ENCODE results near the gene RBM34.

The RBM34 gene

DNA sequence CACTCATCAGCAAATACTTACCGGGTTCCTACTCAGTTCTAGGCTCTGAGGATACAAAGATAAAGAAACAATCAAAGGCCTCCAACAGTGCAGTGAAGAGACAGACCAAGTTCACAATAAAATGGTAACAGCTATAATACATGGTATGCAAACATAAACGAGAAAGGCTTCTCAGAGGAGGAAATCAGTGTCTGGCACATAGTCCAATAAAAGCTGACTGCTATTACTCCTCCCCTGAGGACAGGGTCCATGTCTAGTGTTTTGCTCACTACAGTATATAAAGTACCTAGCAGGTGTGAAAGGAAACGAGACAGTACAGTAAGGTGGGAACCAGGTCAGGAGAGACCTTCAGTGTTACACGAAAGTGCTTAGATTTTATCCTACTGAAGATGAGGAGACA is 4.3 kb downstream of the RBM34 start:
- in situ Hi-C loops (cut with HindIII; ENCODE audit: low sequenced_read_pairs), result no loop called here
- no peak overlapping the region for H3K4me3 ChIP-seq (ENCODE audit: low read depth, low read length)
- TF ChIP-seq, protein P1, sequence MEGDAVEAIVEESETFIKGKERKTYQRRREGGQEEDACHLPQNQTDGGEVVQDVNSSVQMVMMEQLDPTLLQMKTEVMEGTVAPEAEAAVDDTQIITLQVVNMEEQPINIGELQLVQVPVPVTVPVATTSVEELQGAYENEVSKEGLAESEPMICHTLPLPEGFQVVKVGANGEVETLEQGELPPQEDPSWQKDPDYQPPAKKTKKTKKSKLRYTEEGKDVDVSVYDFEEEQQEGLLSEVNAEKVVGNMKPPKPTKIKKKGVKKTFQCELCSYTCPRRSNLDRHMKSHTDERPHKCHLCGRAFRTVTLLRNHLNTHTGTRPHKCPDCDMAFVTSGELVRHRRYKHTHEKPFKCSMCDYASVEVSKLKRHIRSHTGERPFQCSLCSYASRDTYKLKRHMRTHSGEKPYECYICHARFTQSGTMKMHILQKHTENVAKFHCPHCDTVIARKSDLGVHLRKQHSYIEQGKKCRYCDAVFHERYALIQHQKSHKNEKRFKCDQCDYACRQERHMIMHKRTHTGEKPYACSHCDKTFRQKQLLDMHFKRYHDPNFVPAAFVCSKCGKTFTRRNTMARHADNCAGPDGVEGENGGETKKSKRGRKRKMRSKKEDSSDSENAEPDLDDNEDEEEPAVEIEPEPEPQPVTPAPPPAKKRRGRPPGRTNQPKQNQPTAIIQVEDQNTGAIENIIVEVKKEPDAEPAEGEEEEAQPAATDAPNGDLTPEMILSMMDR (IDR thresholded peaks at IDR 0.05; ENCODE audit: low read depth, low read length, missing control alignments), result no peak
- no peak for DNase-seq (ENCODE audit: low read depth)

DNA sequence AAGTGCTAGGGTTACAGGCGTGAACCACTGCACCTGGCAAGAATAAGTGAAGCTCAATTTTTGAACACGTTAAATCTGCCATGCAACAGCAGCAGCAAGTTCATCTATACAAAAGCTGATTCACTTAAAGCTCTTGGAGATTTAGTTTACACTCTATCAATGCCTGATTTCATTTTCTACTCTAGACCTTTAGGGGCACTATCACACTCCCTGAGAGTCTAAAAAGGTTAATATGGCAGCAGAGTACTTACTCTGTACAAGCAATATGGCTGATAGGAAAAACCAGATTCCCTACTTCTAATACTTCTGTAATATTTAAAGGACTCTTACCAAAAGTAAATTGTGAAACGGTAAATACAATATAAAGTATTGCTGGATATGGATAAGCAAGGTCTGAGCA is 4.8 kb downstream of the RBM34 start:
- in situ Hi-C loops (cut with HindIII; ENCODE audit: low sequenced_read_pairs), result no loop called here

DNA sequence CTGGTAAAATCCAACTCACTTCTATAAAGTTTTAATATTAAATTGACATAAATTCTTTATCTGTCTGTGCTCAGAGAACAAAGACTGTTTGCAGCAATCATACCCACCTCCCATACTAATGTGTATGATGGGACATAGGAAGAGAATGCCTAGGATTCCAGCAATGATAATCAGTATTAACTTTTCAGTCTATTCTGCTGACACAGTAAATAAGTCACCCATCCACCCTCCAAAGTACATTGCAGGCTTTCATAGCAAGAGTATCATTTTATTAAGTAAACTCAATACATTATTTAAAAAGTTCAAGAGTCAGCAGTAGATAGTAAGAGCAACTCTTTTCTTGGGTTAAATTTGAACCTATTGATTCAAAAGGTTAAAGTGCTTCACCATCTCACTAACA is 8.8 kb downstream of the RBM34 start:
- H3K4me3 ChIP-seq (ENCODE audit: low read depth, low read length), result no peak overlapping the region
- TF ChIP-seq, protein P1 (IDR thresholded peaks at IDR 0.05; ENCODE audit: low read depth, low read length, missing control alignments), result no peak
- in situ Hi-C loops (cut with HindIII; ENCODE audit: low sequenced_read_pairs), result no loop called here
- no peak for DNase-seq (ENCODE audit: low read depth)

More for the DNA sequence above, 4.8 kb downstream of the RBM34 start:
- DNase-seq (ENCODE audit: low read depth), result no peak
- no peak overlapping the region for H3K4me3 ChIP-seq (ENCODE audit: low read depth, low read length)
- TF ChIP-seq, protein P1 (IDR thresholded peaks at IDR 0.05; ENCODE audit: low read depth, low read length, missing control alignments), result no peak

DNA sequence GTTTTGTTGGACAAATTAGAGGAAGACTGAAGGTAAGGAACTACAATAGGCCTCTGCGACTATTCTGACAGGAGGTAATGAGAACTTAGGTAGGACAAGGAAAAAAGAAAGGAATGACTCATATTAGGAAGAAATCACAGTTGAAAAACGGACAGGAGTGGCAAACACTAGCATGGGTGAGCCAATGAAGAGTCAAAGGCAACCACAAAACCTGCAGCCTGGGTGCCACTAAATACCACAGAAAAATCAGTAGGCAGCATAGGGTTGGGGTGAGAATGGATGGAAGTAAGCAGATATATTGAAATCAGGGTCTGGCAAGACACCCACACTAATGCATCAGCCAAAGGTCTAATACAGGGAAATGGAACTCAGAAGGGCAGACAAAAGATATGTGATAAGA is 10.0 kb downstream of the RBM34 start:
- no peak for DNase-seq (ENCODE audit: low read depth)
- in situ Hi-C loops (cut with HindIII; ENCODE audit: low sequenced_read_pairs), result no loop called here
- TF ChIP-seq, protein P1 (IDR thresholded peaks at IDR 0.05; ENCODE audit: low read depth, low read length, missing control alignments), result no peak
- no peak overlapping the region for H3K4me3 ChIP-seq (ENCODE audit: low read depth, low read length)

DNA sequence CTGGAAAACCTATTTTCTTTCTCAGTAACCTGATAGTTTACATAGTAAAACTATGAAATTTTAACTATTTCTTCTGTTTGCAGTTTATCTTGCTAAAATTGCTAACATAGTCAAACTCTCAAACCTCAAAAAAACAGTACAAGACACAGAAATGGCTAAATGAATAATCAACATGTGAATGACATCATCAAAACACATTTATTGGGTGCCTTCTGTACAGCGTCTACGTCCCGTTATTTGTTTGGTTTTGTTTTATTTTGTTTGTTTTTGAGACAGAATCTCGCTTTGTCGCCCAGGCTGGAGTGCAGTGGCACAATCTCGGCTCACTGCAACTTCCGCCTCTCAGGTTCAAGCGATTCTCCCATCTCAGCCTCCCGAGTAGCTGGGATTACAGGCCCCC is 11.2 kb downstream of the RBM34 start:
- H3K4me3 ChIP-seq (ENCODE audit: low read depth, low read length), result no peak overlapping the region
- in situ Hi-C loops (cut with HindIII; ENCODE audit: low sequenced_read_pairs), result no loop called here
- no peak for DNase-seq (ENCODE audit: low read depth)
- TF ChIP-seq, protein P1 (IDR thresholded peaks at IDR 0.05; ENCODE audit: low read depth, low read length, missing control alignments), result no peak

DNA sequence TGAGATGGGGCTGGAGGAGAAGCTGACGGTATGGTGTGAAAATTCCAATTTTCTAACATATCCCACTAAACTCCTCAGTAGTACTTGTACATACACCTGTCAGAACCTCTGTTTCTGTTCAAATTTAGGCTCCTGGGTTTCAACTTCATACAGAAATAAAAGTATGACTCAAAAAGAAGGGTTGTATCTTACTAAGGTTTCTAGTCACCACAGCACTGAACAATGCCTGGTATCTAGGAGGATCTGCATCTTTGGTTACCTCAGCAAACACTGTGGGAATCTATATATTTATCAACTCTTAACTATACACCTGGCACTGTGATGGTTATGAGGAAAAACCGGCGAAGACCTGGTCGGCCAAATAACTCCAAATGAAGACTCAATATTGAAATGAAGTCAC is 13.8 kb downstream of the RBM34 start:
- in situ Hi-C loops (cut with HindIII; ENCODE audit: low sequenced_read_pairs), result no loop called here
- DNase-seq (ENCODE audit: low read depth), result no peak

More for the DNA sequence above, 13.8 kb downstream of the RBM34 start:
- H3K4me3 ChIP-seq (ENCODE audit: low read depth, low read length), result no peak overlapping the region
- TF ChIP-seq, protein P1 (IDR thresholded peaks at IDR 0.05; ENCODE audit: low read depth, low read length, missing control alignments), result no peak

Data from astrocyte of the cerebellum (primary cell).